ENCODE measurements around the gene ABCC8. TPM values are rescaled to one million over a fixed set of nuclear protein-coding genes. Genes with fewer than 3 reads are reported as not detected.
A peak's percentile ranks its signal among the peaks of the same experiment; 100 is the strongest.

Gene ABCC8
- total and polyA plus RNA-seq, 2 donors from 2014 or later: 1.3 to 3.2 TPM

GRCh38 chr11:17384002-17384511 lies 92.6 kb downstream of the ABCC8 start:
- peak; percentile 86 to 95 (median 91) for DNase-seq
- intact Hi-C loops (cut with DNase I): loop anchor here (5.0 kb wide), 1 partner anchor 118 kb away; no protein-coding TSS in a partner anchor
- Histone ChIP-seq H3K27ac (ENCODE audit: low read depth in 2 of 2, low read length in 2 of 2) (no peak overlapping the region), H3K36me3 (ENCODE audit: control insufficient read depth in 2 of 3, insufficient read depth in 3 of 3, low read length in 3 of 3) (peaks cover 0 to 3% (median 0%) of the 10 kb centered on the region in 3 donors), H3K27me3 (ENCODE audit: control insufficient read depth, insufficient read depth, low read length) (no peaks in the 10 kb centered on the region), H3K4me3 (ENCODE audit: low read length in 3 of 3) (no peak overlapping the region), H3K9ac (ENCODE audit: low read length in 3 of 3) (no peak overlapping the region), H3K9me3 (ENCODE audit: control insufficient read depth in 2 of 3, insufficient read depth in 1 of 3, low read length in 3 of 3) (no peaks in the 10 kb centered on the region), H3K4me1 (ENCODE audit: control insufficient read depth in 2 of 3, insufficient read depth in 2 of 3, low read depth in 1 of 3, low read length in 3 of 3) (peaks cover 0 to 6% (median 0%) of the 10 kb centered on the region in 3 donors)
- TF ChIP-seq CTCF (IDR thresholded peaks at IDR 0.05; ENCODE audit: borderline replicate concordance, extremely low read depth, insufficient read depth): peak; percentile 97
- FAIRE-seq: no peak

GRCh38 chr11:17383461-17383860 lies 93.2 kb downstream of the ABCC8 start:
- H3K9me3 ChIP-seq (ENCODE audit: control insufficient read depth in 2 of 3, insufficient read depth in 1 of 3, low read length in 3 of 3): no peaks in the 10 kb centered on the region
- no peak overlapping the region for H3K27ac ChIP-seq (ENCODE audit: low read depth in 2 of 2, low read length in 2 of 2)
- DNase-seq (no peak), FAIRE-seq (no peak)
- no peak overlapping the region for H3K4me3 ChIP-seq (ENCODE audit: low read length in 3 of 3)
- peaks cover 0 to 6% (median 0%) of the 10 kb centered on the region in 3 donors for H3K4me1 ChIP-seq (ENCODE audit: control insufficient read depth in 2 of 3, insufficient read depth in 2 of 3, low read depth in 1 of 3, low read length in 3 of 3)
- peaks cover 0 to 4% (median 0%) of the 10 kb centered on the region in 3 donors for H3K36me3 ChIP-seq (ENCODE audit: control insufficient read depth in 2 of 3, insufficient read depth in 3 of 3, low read length in 3 of 3)
- no peaks in the 10 kb centered on the region for H3K27me3 ChIP-seq (ENCODE audit: control insufficient read depth, insufficient read depth, low read length)
- intact Hi-C loops (cut with DNase I): loop anchor here (5.0 kb wide), 1 partner anchor 119 kb away; no protein-coding TSS in a partner anchor
- no peak overlapping the region for H3K9ac ChIP-seq (ENCODE audit: low read length in 3 of 3)
- TF ChIP-seq CTCF (IDR thresholded peaks at IDR 0.05; ENCODE audit: borderline replicate concordance, extremely low read depth, insufficient read depth): no peak

- H3K9me3 ChIP-seq (ENCODE audit: control insufficient read depth in 2 of 3, insufficient read depth in 1 of 3, low read length in 3 of 3): no peaks in the 10 kb centered on the region
- peaks cover 0 to 6% (median 0%) of the 10 kb centered on the region in 3 donors for H3K4me1 ChIP-seq (ENCODE audit: control insufficient read depth in 2 of 3, insufficient read depth in 2 of 3, low read depth in 1 of 3, low read length in 3 of 3)
- H3K27ac ChIP-seq (ENCODE audit: low read depth in 2 of 2, low read length in 2 of 2): no peak overlapping the region
- FAIRE-seq (no peak), DNase-seq (no peak)
- H3K4me3 ChIP-seq (ENCODE audit: low read length in 3 of 3): no peak overlapping the region
- TF ChIP-seq CTCF (IDR thresholded peaks at IDR 0.05; ENCODE audit: borderline replicate concordance, extremely low read depth, insufficient read depth): no peak
- no peak overlapping the region for H3K9ac ChIP-seq (ENCODE audit: low read length in 3 of 3)
- intact Hi-C loops (cut with DNase I): loop anchor here (5.0 kb wide), 1 partner anchor 120 kb away; no protein-coding TSS in a partner anchor
- H3K27me3 ChIP-seq (ENCODE audit: control insufficient read depth, insufficient read depth, low read length): no peaks in the 10 kb centered on the region
- peaks cover 0 to 4% (median 2%) of the 10 kb centered on the region in 3 donors for H3K36me3 ChIP-seq (ENCODE audit: control insufficient read depth in 2 of 3, insufficient read depth in 3 of 3, low read length in 3 of 3)
Measured at GRCh38 chr11:17382046-17382728, 94.5 kb downstream of the ABCC8 start.

Measured in kidney (tissue), 14 donors.